Measurements from ENCODE around the gene PRR33. TPM values are rescaled to one million over a fixed set of nuclear protein-coding genes. Genes with fewer than 3 reads are reported as not detected.

PRR33 gene
- total and polyA plus RNA-seq, 10 of the 15 experiments (the other 5 are each of a cell fraction or from before 2014, with no cell fraction given), result 0.02 to 1.0 (median 0.38) TPM; not detected in 6

DNA sequence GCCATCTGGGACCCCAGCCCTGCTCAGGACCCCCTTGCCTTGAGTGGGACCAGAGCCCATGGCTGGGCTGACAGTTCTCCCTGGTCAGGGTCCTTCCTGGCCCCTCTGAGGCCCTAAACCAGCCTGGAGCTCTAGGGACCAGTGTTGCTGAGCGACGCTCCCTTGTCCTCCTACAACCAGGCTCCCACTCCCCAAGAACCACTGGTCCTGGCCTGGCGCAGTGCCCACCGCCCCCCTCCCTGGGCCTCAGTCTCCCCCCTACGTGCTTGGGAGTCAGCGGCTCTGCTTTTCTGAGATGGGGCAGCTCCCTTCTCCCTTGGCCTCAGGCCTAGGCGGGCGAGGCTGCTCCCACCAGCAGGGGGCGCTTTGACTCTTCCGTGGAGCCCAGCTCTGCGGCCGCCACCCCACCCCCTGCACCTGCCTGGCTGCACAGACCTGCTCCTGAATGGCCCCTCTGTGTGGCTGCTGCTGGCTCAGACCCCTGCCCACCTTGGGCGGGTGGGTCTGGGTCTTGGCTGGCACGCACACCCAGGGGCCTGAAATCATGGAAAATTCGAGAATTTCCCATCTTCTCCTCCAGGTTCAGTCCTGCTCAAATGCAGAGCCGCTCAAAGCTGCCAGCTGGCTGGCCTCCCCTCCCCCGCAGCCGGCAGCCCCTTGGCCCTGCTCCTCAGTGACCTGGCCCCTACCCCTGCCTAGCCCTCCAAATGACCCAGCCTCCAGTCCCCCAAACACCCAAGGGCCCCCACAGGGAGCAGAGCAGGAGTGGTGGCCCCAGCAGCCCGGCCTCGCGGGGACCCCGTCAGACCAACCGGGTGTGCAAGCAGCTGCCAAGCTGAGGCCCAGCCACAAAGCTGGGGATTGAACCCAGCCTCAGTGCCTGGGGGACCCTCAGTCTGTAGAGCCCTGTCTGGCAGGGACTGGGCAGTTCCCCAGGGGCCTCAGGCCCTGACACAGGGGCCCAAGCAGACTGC lies 9.1 kb downstream of the PRR33 start:
- intact Hi-C loops (cut with micrococcal nuclease; ENCODE audit: unreplicated experiment), result loop anchor here (2.0 kb wide), 1 partner anchor 268 kb away; no protein-coding TSS in a partner anchor
- H3K4me2 ChIP-seq (ENCODE audit: control insufficient read depth, insufficient read depth), result no peak overlapping the region
- peak; percentile 96 for ATAC-seq
- TF ChIP-seq MEF2A (IDR thresholded peaks at IDR 0.05; ENCODE audit: insufficient read depth, low read depth, low read length), result no peak
- TF ChIP-seq, protein P1, sequence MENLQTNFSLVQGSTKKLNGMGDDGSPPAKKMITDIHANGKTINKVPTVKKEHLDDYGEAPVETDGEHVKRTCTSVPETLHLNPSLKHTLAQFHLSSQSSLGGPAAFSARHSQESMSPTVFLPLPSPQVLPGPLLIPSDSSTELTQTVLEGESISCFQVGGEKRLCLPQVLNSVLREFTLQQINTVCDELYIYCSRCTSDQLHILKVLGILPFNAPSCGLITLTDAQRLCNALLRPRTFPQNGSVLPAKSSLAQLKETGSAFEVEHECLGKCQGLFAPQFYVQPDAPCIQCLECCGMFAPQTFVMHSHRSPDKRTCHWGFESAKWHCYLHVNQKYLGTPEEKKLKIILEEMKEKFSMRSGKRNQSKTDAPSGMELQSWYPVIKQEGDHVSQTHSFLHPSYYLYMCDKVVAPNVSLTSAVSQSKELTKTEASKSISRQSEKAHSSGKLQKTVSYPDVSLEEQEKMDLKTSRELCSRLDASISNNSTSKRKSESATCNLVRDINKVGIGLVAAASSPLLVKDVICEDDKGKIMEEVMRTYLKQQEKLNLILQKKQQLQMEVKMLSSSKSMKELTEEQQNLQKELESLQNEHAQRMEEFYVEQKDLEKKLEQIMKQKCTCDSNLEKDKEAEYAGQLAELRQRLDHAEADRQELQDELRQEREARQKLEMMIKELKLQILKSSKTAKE (IDR thresholded peaks at IDR 0.05; ENCODE audit: low read depth, poor library complexity, severe bottlenecking), result no peak
- no peak for TF ChIP-seq ZZZ3 (IDR thresholded peaks at IDR 0.05; ENCODE audit: control insufficient read depth, insufficient read length, low read depth)
- no peak for TF ChIP-seq NFYA (IDR thresholded peaks at IDR 0.05; ENCODE audit: borderline replicate concordance, low read depth, low read length)
- TF ChIP-seq TCF3 (IDR thresholded peaks at IDR 0.05; ENCODE audit: borderline replicate concordance, insufficient read depth, low read depth, low read length), result no peak
- no peak for TF ChIP-seq SPI1 (IDR thresholded peaks at IDR 0.05; ENCODE audit: borderline replicate concordance, insufficient read depth, low read depth, low read length)
- TF ChIP-seq NBN (IDR thresholded peaks at IDR 0.05), result no peak
- TF ChIP-seq, protein P2, sequence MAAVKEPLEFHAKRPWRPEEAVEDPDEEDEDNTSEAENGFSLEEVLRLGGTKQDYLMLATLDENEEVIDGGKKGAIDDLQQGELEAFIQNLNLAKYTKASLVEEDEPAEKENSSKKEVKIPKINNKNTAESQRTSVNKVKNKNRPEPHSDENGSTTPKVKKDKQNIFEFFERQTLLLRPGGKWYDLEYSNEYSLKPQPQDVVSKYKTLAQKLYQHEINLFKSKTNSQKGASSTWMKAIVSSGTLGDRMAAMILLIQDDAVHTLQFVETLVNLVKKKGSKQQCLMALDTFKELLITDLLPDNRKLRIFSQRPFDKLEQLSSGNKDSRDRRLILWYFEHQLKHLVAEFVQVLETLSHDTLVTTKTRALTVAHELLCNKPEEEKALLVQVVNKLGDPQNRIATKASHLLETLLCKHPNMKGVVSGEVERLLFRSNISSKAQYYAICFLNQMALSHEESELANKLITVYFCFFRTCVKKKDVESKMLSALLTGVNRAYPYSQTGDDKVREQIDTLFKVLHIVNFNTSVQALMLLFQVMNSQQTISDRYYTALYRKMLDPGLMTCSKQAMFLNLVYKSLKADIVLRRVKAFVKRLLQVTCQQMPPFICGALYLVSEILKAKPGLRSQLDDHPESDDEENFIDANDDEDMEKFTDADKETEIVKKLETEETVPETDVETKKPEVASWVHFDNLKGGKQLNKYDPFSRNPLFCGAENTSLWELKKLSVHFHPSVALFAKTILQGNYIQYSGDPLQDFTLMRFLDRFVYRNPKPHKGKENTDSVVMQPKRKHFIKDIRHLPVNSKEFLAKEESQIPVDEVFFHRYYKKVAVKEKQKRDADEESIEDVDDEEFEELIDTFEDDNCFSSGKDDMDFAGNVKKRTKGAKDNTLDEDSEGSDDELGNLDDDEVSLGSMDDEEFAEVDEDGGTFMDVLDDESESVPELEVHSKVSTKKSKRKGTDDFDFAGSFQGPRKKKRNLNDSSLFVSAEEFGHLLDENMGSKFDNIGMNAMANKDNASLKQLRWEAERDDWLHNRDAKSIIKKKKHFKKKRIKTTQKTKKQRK (IDR thresholded peaks at IDR 0.05; ENCODE audit: low read depth, low read length), result no peak
- peak; percentile 54; the same call in 1 of the 2 replicates for TF ChIP-seq HDGF (IDR thresholded peaks at IDR 0.05)
- no peak for TF ChIP-seq ESRRA (IDR thresholded peaks at IDR 0.05; ENCODE audit: low read length)
- peak; percentile 76; the same call in 1 of the 2 replicates for TF ChIP-seq SMC3 (IDR thresholded peaks at IDR 0.05; ENCODE audit: borderline replicate concordance, low read length)
- TF ChIP-seq SMARCA5 (IDR thresholded peaks at IDR 0.05), result no peak
- no peak for TF ChIP-seq EZH2 (IDR thresholded peaks at IDR 0.05; ENCODE audit: borderline replicate concordance, control insufficient read depth, low read depth, low read length)
- no peak for TF ChIP-seq NFIC (IDR thresholded peaks at IDR 0.05; ENCODE audit: low read depth, low read length)
- TF ChIP-seq ZNF384 (IDR thresholded peaks at IDR 0.05; ENCODE audit: borderline replicate concordance, low read depth, low read length), result no peak
- no peak for TF ChIP-seq ZNF217 (IDR thresholded peaks at IDR 0.05)
- TF ChIP-seq NR2C2 (IDR thresholded peaks at IDR 0.05; ENCODE audit: borderline replicate concordance, control insufficient read depth, insufficient read length, low read depth), result no peak

More for the DNA sequence above, 9.1 kb downstream of the PRR33 start:
- Histone ChIP-seq H3K27me3 (replicated peaks in 1 of 2; ENCODE audit: control insufficient read depth in 2 of 2, insufficient read depth in 2 of 2, low read length in 1 of 2) (no peaks in the 10 kb centered on the region), H2AFZ (ENCODE audit: control insufficient read depth, low read depth, low read length) (no peak overlapping the region), H3K9ac (ENCODE audit: control insufficient read depth, insufficient read depth, low read length) (no peak overlapping the region), H3K4me1 (ENCODE audit: control insufficient read depth, insufficient read depth, low read length) (no peaks in the 10 kb centered on the region; the same call in 1 of the 2 replicates), H3K36me3 (ENCODE audit: control insufficient read depth in 2 of 2, insufficient read depth in 2 of 2, low read length in 1 of 2) (peaks cover 24 to 45% of the 10 kb centered on the region in 2 experiments), H3K79me2 (ENCODE audit: control insufficient read depth, insufficient read depth, low read length) (no peaks in the 10 kb centered on the region; the same call in 1 of the 2 replicates), H3K9me3 (replicated peaks; ENCODE audit: control insufficient read depth, insufficient read depth, low read length) (no peaks in the 10 kb centered on the region), H3K27ac (ENCODE audit: control insufficient read depth, insufficient read depth) (no peak overlapping the region), H4K20me1 (ENCODE audit: control insufficient read depth, insufficient read depth) (peaks cover 5% of the 10 kb centered on the region; the same call in 1 of the 2 replicates), H3K4me3 (no peak overlapping the region)
- CTCF ChIA-PET, result interaction anchor here (0.6 to 1.9 kb wide), 30 partner anchors 12 to 518 kb away, joined by 3 to 23 read pairs (median 4); partner anchors contain the start of genes LSP1 and TSSC4
- FAIRE-seq (peak; percentile 7), DNase-seq (ENCODE audit: low read depth, low spot score) (no peak)
- 41% methylated on average over 18 of the region's 23 CpGs for WGBS (ENCODE audit: insufficient coverage, insufficient replicate concordance, low lambda C conversion rate, missing lambda C conversion rate)
- in situ Hi-C loops (cut with MboI), result loop anchor here (5.0 kb wide), 1 partner anchor 35 kb away; the partner anchor contains the start of gene TNNT3
- no TSS peak for BruUV-seq (replicated peaks)
- SMC1A ChIA-PET (ENCODE audit: uncharacterized antibody, unreplicated experiment), result interaction anchor here (0.6 to 2.0 kb wide), 4 partner anchors 15 to 32 kb away, joined by 3 to 7 read pairs (median 4); partner anchors contain the start of gene LSP1
- POLR2A ChIA-PET, result interaction anchor here (0.6 kb wide), 1 partner anchor 12 kb away, joined by 3 read pairs; no protein-coding TSS in a partner anchor
- RAD21 ChIA-PET (ENCODE audit: unreplicated experiment), result interaction anchor here (0.6 to 2.0 kb wide), 16 partner anchors 14 to 669 kb away, joined by 3 to 10 read pairs (median 4); partner anchors contain the start of genes H19, MRPL23 and TNNI2
